ENCODE measurements around the gene SEC14L1. TPM values are rescaled to one million over a fixed set of nuclear protein-coding genes. Genes with fewer than 3 reads are reported as not detected.

Gene SEC14L1
- total RNA-seq, 1 experiment from 2014 or later = 78.6 TPM

- intact Hi-C loops (cut with micrococcal nuclease; ENCODE audit: unreplicated experiment) = no loop called here
- H3K36me3 ChIP-seq (ENCODE audit: insufficient read depth, low read length, poor library complexity, severe bottlenecking) = peaks cover 9% of the 10 kb centered on the region
- peaks cover 28% of the 10 kb centered on the region for H3K4me1 ChIP-seq (ENCODE audit: insufficient read depth, low read length, poor library complexity, severe bottlenecking)
- peaks cover 25% of the 10 kb centered on the region for H3K9me3 ChIP-seq (ENCODE audit: low read depth, low read length, poor library complexity, severe bottlenecking)
- BruUV-seq (replicated peaks) = no TSS peak
- ChIA-PET CTCF (no interaction called here), POLR2A (ENCODE audit: low non-redundant PET) (interaction anchor here (0.7 kb wide), 1 partner anchor 100 kb away, joined by 3 read pairs; no protein-coding TSS in a partner anchor)
- TF ChIP-seq EZH2 (IDR thresholded peaks at IDR 0.05; ENCODE audit: borderline replicate concordance, low read depth, low read length, poor library complexity, severe bottlenecking) = no peak
- TF ChIP-seq CTCF (conservative IDR thresholded peaks at IDR 0.05; ENCODE audit: low read depth, low read length) = no peak
- no peak overlapping the region for H3K4me3 ChIP-seq (ENCODE audit: low read depth, low read length, poor library complexity, severe bottlenecking)
- H3K27me3 ChIP-seq (replicated peaks; ENCODE audit: insufficient read depth, low read depth, low read length, poor library complexity) = no peaks in the 10 kb centered on the region
- DNase-seq (ENCODE audit: low spot score) = no peak
- H3K27ac ChIP-seq (ENCODE audit: low read depth, low read length, poor library complexity, severe bottlenecking) = peak overlapping the region; percentile 37
Observed at GRCh38 chr17:77177002-77177741, 36.4 kb downstream of the SEC14L1 start.

- no peak overlapping the region for H3K4me3 ChIP-seq (ENCODE audit: low read depth, low read length, poor library complexity, severe bottlenecking)
- intact Hi-C loops (cut with micrococcal nuclease; ENCODE audit: unreplicated experiment) = no loop called here
- no peaks in the 10 kb centered on the region for H3K27me3 ChIP-seq (replicated peaks; ENCODE audit: insufficient read depth, low read depth, low read length, poor library complexity)
- POLR2A ChIA-PET (ENCODE audit: low non-redundant PET) = interaction anchor here (0.7 kb wide), 1 partner anchor 101 kb away, joined by 3 read pairs; no protein-coding TSS in a partner anchor
- peaks cover 23% of the 10 kb centered on the region for H3K9me3 ChIP-seq (ENCODE audit: low read depth, low read length, poor library complexity, severe bottlenecking)
- H3K4me1 ChIP-seq (ENCODE audit: insufficient read depth, low read length, poor library complexity, severe bottlenecking) = peaks cover 36% of the 10 kb centered on the region
- no peak for DNase-seq (ENCODE audit: low spot score)
- CTCF ChIA-PET = no interaction called here
- no TSS peak for BruUV-seq (replicated peaks)
- TF ChIP-seq EZH2 (IDR thresholded peaks at IDR 0.05; ENCODE audit: borderline replicate concordance, low read depth, low read length, poor library complexity, severe bottlenecking) (no peak), CTCF (conservative IDR thresholded peaks at IDR 0.05; ENCODE audit: low read depth, low read length) (no peak)
- peak overlapping the region; percentile 37 for H3K27ac ChIP-seq (ENCODE audit: low read depth, low read length, poor library complexity, severe bottlenecking)
- H3K36me3 ChIP-seq (ENCODE audit: insufficient read depth, low read length, poor library complexity, severe bottlenecking) = peaks cover 9% of the 10 kb centered on the region
Observed at GRCh38 chr17:77178050-77178449, 37.3 kb downstream of the SEC14L1 start.

GRCh38 chr17:77178563-77178962, 37.8 kb downstream of the SEC14L1 start:
- H3K9me3 ChIP-seq (ENCODE audit: low read depth, low read length, poor library complexity, severe bottlenecking) = peaks cover 18% of the 10 kb centered on the region
- POLR2A ChIA-PET (ENCODE audit: low non-redundant PET) = no interaction called here
- no peak for DNase-seq (ENCODE audit: low spot score)
- peaks cover 41% of the 10 kb centered on the region for H3K4me1 ChIP-seq (ENCODE audit: insufficient read depth, low read length, poor library complexity, severe bottlenecking)
- intact Hi-C loops (cut with micrococcal nuclease; ENCODE audit: unreplicated experiment) = no loop called here
- H3K27ac ChIP-seq (ENCODE audit: low read depth, low read length, poor library complexity, severe bottlenecking) = no peak overlapping the region
- TF ChIP-seq CTCF (conservative IDR thresholded peaks at IDR 0.05; ENCODE audit: low read depth, low read length) (no peak), EZH2 (IDR thresholded peaks at IDR 0.05; ENCODE audit: borderline replicate concordance, low read depth, low read length, poor library complexity, severe bottlenecking) (no peak)
- no peaks in the 10 kb centered on the region for H3K27me3 ChIP-seq (replicated peaks; ENCODE audit: insufficient read depth, low read depth, low read length, poor library complexity)
- no TSS peak for BruUV-seq (replicated peaks)
- CTCF ChIA-PET = no interaction called here
- H3K4me3 ChIP-seq (ENCODE audit: low read depth, low read length, poor library complexity, severe bottlenecking) = no peak overlapping the region
- peaks cover 9% of the 10 kb centered on the region for H3K36me3 ChIP-seq (ENCODE audit: insufficient read depth, low read length, poor library complexity, severe bottlenecking)

Measured in A673 (cell line).